Natural killer cell (primary cell): ENCODE measurements around the gene STX5. TPM values are rescaled to one million over a fixed set of nuclear protein-coding genes. Genes with fewer than 3 reads are reported as not detected.

Experiments used
- ATAC-seq, 3 donors: fragments of 150-1000 bp in 2 of 3; fragments of 200-7000 bp in 1 of 3; cut with Tn5 transposase; 1 replicate in 1 of 3; 2 replicates in 2 of 3; pipeline ENCODE4 v1.10.0; 2021; ENCODE audit warnings: mild to moderate bottlenecking in 2 of 3, moderate library complexity in 2 of 3
- DNase-seq, 2 donors: peaks; one replicate each; pipeline versions ENCODE4 v3.0.0 to v3.0.0-alpha.2; 2013 to 2021; ENCODE audit warnings: mixed read lengths in 1 of 2
- H3K27ac ChIP-seq: one replicate; pipeline ENCODE4 v1.5.1; 2013; ENCODE audit warnings: mild to moderate bottlenecking, low read length
- H3K27me3 ChIP-seq: one replicate; pipeline ENCODE4 v1.6.1; 2013; ENCODE audit warnings: low read length; ENCODE audit not compliant: control insufficient read depth, insufficient read depth
- H3K36me3 ChIP-seq: one replicate; pipeline ENCODE4 v1.6.1; 2013; ENCODE audit warnings: low read length; ENCODE audit not compliant: control insufficient read depth, insufficient read depth
- H3K4me1 ChIP-seq: one replicate; pipeline ENCODE4 v1.6.1; 2013; ENCODE audit warnings: low read length; ENCODE audit not compliant: control insufficient read depth, insufficient read depth
- H3K4me3 ChIP-seq: one replicate; pipeline ENCODE4 v1.5.1; 2013; ENCODE audit warnings: low read length
- H3K9me3 ChIP-seq: one replicate; pipeline ENCODE4 v1.6.1; 2013; ENCODE audit warnings: low read length; ENCODE audit not compliant: control insufficient read depth, insufficient read depth
- H3K27ac Mint-ChIP-seq, 2 donors: one replicate each; pipeline ENCODE4 v1.8.0; 2022; ENCODE audit warnings: mild to moderate bottlenecking in 2 of 2, mixed read lengths in 2 of 2, moderate library complexity in 1 of 2
- H3K27me3 Mint-ChIP-seq, 2 donors: one replicate each; pipeline ENCODE4 v1.8.0; 2022; ENCODE audit warnings: low read depth in 2 of 2, mixed read lengths in 2 of 2
- H3K36me3 Mint-ChIP-seq: one replicate; pipeline ENCODE4 v1.8.0; 2022; ENCODE audit warnings: mixed read lengths
- H3K4me1 Mint-ChIP-seq, 2 donors: one replicate each; pipeline ENCODE4 v1.8.0; 2022; ENCODE audit warnings: mixed read lengths in 2 of 2
- H3K4me3 Mint-ChIP-seq: one replicate; pipeline ENCODE4 v1.8.0; 2022; ENCODE audit warnings: mild to moderate bottlenecking, moderate library complexity, mixed read lengths
- H3K9me3 Mint-ChIP-seq, 2 donors: one replicate each; pipeline ENCODE4 v1.8.0; 2022; ENCODE audit warnings: mixed read lengths in 2 of 2
- WGBS: methylation state at CpG from one replicate; pipeline ENCODE4 v1.1.7; 2013; ENCODE audit warnings: missing lambda C conversion rate; ENCODE audit not compliant: insufficient coverage; 5-methylcytosine and 5-hydroxymethylcytosine counted together
- intact Hi-C: fragments of 100-400 bp; cut with micrococcal nuclease; formaldehyde crosslinking; loops from one replicate; pipeline ENCODE4 v1.14.2; 2022
- total RNA-seq, 4 donors: library from RNA; stranded (reverse); fragments of 120-200 nt in 1 of 4; gene quantifications; one replicate each; pipeline versions ENCODE4 v1.2.3 to v1.2.4, GENCODE V29; 2013 to 2022
- TF ChIP-seq, protein P1 (sequence below): fragments of 200-600 bp; IDR thresholded peaks from one replicate; pipeline ENCODE4 v1.8.0; 2022; ENCODE audit warnings: antibody characterized with exemption

STX5 gene
- total RNA-seq, 3 donors from 2014 or later (not counting 1 experiment from before 2014, with no cell fraction given) = 138 to 171 (median 166) TPM

- intact Hi-C loops = no loop called here
- Histone ChIP-seq H3K27ac (no peak overlapping the region), H3K9me3 (no peaks in the 10 kb centered on the region), H3K4me1 (peaks cover 48% of the 10 kb centered on the region), H3K27me3 (no peaks in the 10 kb centered on the region), H3K4me3 (no peak overlapping the region), H3K36me3 (peaks cover 32% of the 10 kb centered on the region)
- H3K9me3 Mint-ChIP-seq = no peaks in the 10 kb centered on the region
- ATAC-seq (no peak), DNase-seq (no peak)
- 86% methylated on average over 3 of the region's 3 CpGs for WGBS
- TF ChIP-seq, protein P1, sequence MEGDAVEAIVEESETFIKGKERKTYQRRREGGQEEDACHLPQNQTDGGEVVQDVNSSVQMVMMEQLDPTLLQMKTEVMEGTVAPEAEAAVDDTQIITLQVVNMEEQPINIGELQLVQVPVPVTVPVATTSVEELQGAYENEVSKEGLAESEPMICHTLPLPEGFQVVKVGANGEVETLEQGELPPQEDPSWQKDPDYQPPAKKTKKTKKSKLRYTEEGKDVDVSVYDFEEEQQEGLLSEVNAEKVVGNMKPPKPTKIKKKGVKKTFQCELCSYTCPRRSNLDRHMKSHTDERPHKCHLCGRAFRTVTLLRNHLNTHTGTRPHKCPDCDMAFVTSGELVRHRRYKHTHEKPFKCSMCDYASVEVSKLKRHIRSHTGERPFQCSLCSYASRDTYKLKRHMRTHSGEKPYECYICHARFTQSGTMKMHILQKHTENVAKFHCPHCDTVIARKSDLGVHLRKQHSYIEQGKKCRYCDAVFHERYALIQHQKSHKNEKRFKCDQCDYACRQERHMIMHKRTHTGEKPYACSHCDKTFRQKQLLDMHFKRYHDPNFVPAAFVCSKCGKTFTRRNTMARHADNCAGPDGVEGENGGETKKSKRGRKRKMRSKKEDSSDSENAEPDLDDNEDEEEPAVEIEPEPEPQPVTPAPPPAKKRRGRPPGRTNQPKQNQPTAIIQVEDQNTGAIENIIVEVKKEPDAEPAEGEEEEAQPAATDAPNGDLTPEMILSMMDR = no peak
- H3K27me3 Mint-ChIP-seq = no peaks in the 10 kb centered on the region
- peak overlapping the region; percentile 86 to 94 for H3K27ac Mint-ChIP-seq
- peaks cover 42 to 50% of the 10 kb centered on the region in 2 donors for H3K4me1 Mint-ChIP-seq
- peaks cover 6% of the 10 kb centered on the region for H3K36me3 Mint-ChIP-seq
- H3K4me3 Mint-ChIP-seq = peak overlapping the region; percentile 75
These were observed 42.3 kb downstream of the STX5 start for GRCh38 chr11:62789576-62789975.

DNA sequence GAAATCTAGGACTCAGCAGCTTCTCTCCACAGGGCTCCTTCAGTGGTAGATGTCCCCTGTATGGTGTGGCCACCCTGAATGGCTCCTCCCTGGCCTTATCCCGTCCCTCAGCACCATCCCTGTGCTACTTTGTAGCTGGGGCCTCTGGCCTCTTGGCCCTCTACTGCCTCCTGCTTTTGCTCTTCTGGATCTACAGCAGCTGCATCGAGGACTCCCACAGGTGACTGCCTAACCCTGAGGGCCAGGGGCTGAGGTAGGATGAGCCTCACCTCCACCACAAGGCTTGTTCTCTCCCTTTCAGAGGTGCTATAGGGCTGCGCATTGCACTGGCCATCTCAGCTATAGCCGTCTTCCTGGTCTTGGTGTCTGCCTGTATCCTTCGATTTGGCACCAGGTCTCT lies 42.9 kb downstream of the STX5 start:
- Mint-ChIP-seq H3K36me3 (peaks cover under 1% of the 10 kb centered on the region), H3K4me1 (peaks cover 37 to 50% of the 10 kb centered on the region in 2 donors)
- peaks cover 26% of the 10 kb centered on the region for H3K36me3 ChIP-seq

DNA sequence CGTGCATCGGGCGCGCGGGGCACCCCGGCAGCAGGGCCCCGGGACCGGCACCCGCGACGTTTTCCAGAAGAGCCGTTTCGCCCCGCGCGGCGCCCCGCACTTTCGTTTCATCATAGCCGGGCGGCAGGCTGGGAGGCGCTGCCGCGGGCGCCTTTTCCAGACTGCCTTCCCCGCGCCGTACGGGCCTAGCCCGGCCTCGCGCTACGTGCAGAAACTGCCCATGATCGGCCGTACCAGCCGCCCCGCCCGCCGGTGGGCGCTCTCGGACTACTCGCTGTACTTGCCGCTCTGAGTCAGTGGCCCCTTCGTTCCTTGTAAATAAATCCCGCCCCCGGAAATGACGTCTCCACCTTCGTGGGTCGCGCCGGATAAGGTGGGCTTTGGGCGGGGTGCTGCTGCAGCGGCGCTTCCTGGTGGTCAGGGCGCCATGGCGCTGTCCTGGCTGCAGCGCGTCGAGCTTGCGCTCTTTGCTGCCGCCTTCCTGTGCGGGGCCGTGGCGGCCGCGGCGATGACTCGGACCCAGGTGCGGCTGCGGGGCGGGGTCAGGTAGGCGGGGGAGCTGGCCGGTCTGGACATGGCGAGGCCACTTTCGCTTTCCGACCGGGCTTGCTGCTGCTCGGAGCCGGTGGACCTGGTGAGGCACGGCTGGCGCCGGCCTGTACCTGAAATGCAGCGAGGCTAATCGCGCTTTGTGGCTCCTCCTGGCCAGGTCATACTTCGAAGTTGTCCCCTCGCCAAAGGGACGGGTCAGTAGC lies 44.7 kb downstream of the STX5 start, which contains the start of gene TMEM179B:
TMEM179B (plus strand) TSS at position 398 of the 755 bp plus-strand sequence; CDS start at position 428, 30 bp downstream.
- Histone ChIP-seq H3K27me3 (no peaks in the 10 kb centered on the region), H3K4me1 (peaks cover 44% of the 10 kb centered on the region), H3K36me3 (peaks cover 14% of the 10 kb centered on the region), H3K4me3 (peak within 1 kb of the TSS; percentile 99), H3K27ac (peak within 1 kb of the TSS; percentile 91), H3K9me3 (no peaks in the 10 kb centered on the region)
- ATAC-seq = peak; percentile 75 to 91 (median 78)
- Mint-ChIP-seq H3K4me3 (peak within 1 kb of the TSS; percentile 94), H3K36me3 (no peaks in the 10 kb centered on the region), H3K27ac (peak within 1 kb of the TSS; percentile 94 to 96), H3K4me1 (peaks cover 32 to 45% of the 10 kb centered on the region in 2 donors), H3K27me3 (no peaks in the 10 kb centered on the region), H3K9me3 (no peaks in the 10 kb centered on the region)
- intact Hi-C loops = loop anchor here (1.0 to 2.0 kb wide), 3 partner anchors 32 to 94 kb away; partner anchors contain the start of gene ZBTB3
- TF ChIP-seq, protein P1 = peak; percentile 57
- under 1% methylated on average over 88 of the region's 88 CpGs for WGBS
- peak; percentile 98 to 99 for DNase-seq

More for the DNA sequence above, 42.9 kb downstream of the STX5 start:
- no peak for ATAC-seq
- Histone ChIP-seq H3K4me3 (no peak overlapping the region), H3K4me1 (peaks cover 48% of the 10 kb centered on the region), H3K27me3 (no peaks in the 10 kb centered on the region), H3K27ac (no peak overlapping the region), H3K9me3 (no peaks in the 10 kb centered on the region)
- Mint-ChIP-seq H3K9me3 (no peaks in the 10 kb centered on the region), H3K4me3 (peak overlapping the region; percentile 75), H3K27ac (peak overlapping the region; percentile 86 to 94), H3K27me3 (no peaks in the 10 kb centered on the region)
- intact Hi-C loops = no loop called here
- 85% methylated on average over 5 of the region's 5 CpGs for WGBS
- TF ChIP-seq, protein P1 = no peak
- no peak for DNase-seq
